Measurements from ENCODE around the gene TSPAN15. TPM values are rescaled to one million over a fixed set of nuclear protein-coding genes. Genes with fewer than 3 reads are reported as not detected.
A peak's percentile ranks its signal among the peaks of the same experiment; 100 is the strongest.

TSPAN15 gene
- polyA plus RNA-seq, 6 donors from 2014 or later: 0.16 TPM; not detected in 5

GRCh38 chr10:69421611-69422308 is 29.5 kb upstream of the TSPAN15 start:
- DNase-seq: no peak
- Mint-ChIP-seq H3K36me3 (no peaks in the 10 kb centered on the region), H3K4me1 (peaks cover 5 to 6% (median 6%) of the 10 kb centered on the region in 3 donors), H3K27me3 (peaks cover 5 to 16% (median 8%) of the 10 kb centered on the region in 3 donors), H3K4me3 (no peak overlapping the region), H3K9me3 (peaks cover 0 to 2% (median 0%) of the 10 kb centered on the region in 7 donors), H3K27ac (no peak overlapping the region)
- ATAC-seq (ENCODE audit: low read depth in 2 of 2): no peak

GRCh38 chr10:69422676-69423075 is 28.6 kb upstream of the TSPAN15 start:
- H3K4me1 Mint-ChIP-seq: peaks cover 5 to 6% (median 6%) of the 10 kb centered on the region in 3 donors
- no peak overlapping the region for H3K4me3 Mint-ChIP-seq
- H3K27ac Mint-ChIP-seq: no peak overlapping the region
- H3K9me3 Mint-ChIP-seq: peaks cover 0 to 2% (median 0%) of the 10 kb centered on the region in 7 donors
- DNase-seq: no peak
- ATAC-seq (ENCODE audit: low read depth in 2 of 2): no peak
- peaks cover 5 to 16% (median 8%) of the 10 kb centered on the region in 3 donors for H3K27me3 Mint-ChIP-seq
- H3K36me3 Mint-ChIP-seq: no peaks in the 10 kb centered on the region

- Mint-ChIP-seq H3K27me3 (peaks cover 1 to 8% (median 8%) of the 10 kb centered on the region in 3 donors), H3K27ac (peak overlapping the region in 1 of 6 donors; percentile 36)
Measured at GRCh38 chr10:69425041-69425440, 26.2 kb upstream of the TSPAN15 start.

GRCh38 chr10:69425511-69426298 is 25.6 kb upstream of the TSPAN15 start:
- Mint-ChIP-seq H3K27me3 (peaks cover 0 to 8% (median 8%) of the 10 kb centered on the region in 3 donors), H3K36me3 (no peaks in the 10 kb centered on the region), H3K27ac (peak overlapping the region in 2 of 6 donors; percentile 23 to 50), H3K4me3 (no peak overlapping the region), H3K4me1 (peaks cover 5 to 6% (median 6%) of the 10 kb centered on the region in 3 donors), H3K9me3 (peaks cover 0 to 2% (median 0%) of the 10 kb centered on the region in 7 donors)
- DNase-seq: no peak
- peak in 1 of 2 donors; percentile 32 for ATAC-seq (ENCODE audit: low read depth in 2 of 2)

More at GRCh38 chr10:69425041-69425440, 26.2 kb upstream of the TSPAN15 start:
- Mint-ChIP-seq H3K36me3 (no peaks in the 10 kb centered on the region), H3K4me1 (peaks cover 5 to 6% (median 6%) of the 10 kb centered on the region in 3 donors), H3K9me3 (peaks cover 0 to 2% (median 0%) of the 10 kb centered on the region in 7 donors), H3K4me3 (no peak overlapping the region)
- no peak for ATAC-seq (ENCODE audit: low read depth in 2 of 2)
- DNase-seq: no peak

- no peaks in the 10 kb centered on the region for H3K36me3 Mint-ChIP-seq
- peak overlapping the region in 2 of 6 donors; percentile 15 to 23 for H3K27ac Mint-ChIP-seq
- peaks cover 5 to 6% (median 6%) of the 10 kb centered on the region in 3 donors for H3K4me1 Mint-ChIP-seq
- H3K9me3 Mint-ChIP-seq: peaks cover 0 to 2% (median 0%) of the 10 kb centered on the region in 7 donors
- peaks cover 0 to 8% (median 8%) of the 10 kb centered on the region in 3 donors for H3K27me3 Mint-ChIP-seq
- peak overlapping the region in 1 of 8 donors; percentile 70 for H3K4me3 Mint-ChIP-seq
- no peak for DNase-seq
- no peak for ATAC-seq (ENCODE audit: low read depth in 2 of 2)
Measured at GRCh38 chr10:69426376-69426727, 24.9 kb upstream of the TSPAN15 start.

GRCh38 chr10:69428165-69428564 is 23.1 kb upstream of the TSPAN15 start:
- no peaks in the 10 kb centered on the region for H3K27me3 Mint-ChIP-seq
- H3K9me3 Mint-ChIP-seq: peaks cover 0 to 2% (median 0%) of the 10 kb centered on the region in 7 donors
- H3K4me1 Mint-ChIP-seq: peaks cover 5 to 6% (median 6%) of the 10 kb centered on the region in 3 donors
- H3K27ac Mint-ChIP-seq: no peak overlapping the region
- no peaks in the 10 kb centered on the region for H3K36me3 Mint-ChIP-seq
- no peak overlapping the region for H3K4me3 Mint-ChIP-seq
- DNase-seq: no peak
- no peak for ATAC-seq (ENCODE audit: low read depth in 2 of 2)

GRCh38 chr10:69434169-69434568 is 17.1 kb upstream of the TSPAN15 start:
- ATAC-seq (ENCODE audit: low read depth in 2 of 2): no peak
- H3K27me3 Mint-ChIP-seq: peaks cover 5 to 28% (median 20%) of the 10 kb centered on the region in 3 donors
- H3K27ac Mint-ChIP-seq: no peak overlapping the region
- H3K4me1 Mint-ChIP-seq: no peaks in the 10 kb centered on the region
- H3K4me3 Mint-ChIP-seq: no peak overlapping the region
- H3K9me3 Mint-ChIP-seq: no peaks in the 10 kb centered on the region
- no peaks in the 10 kb centered on the region for H3K36me3 Mint-ChIP-seq
- no peak for DNase-seq

GRCh38 chr10:69434926-69435325 is 16.3 kb upstream of the TSPAN15 start:
- Mint-ChIP-seq H3K4me1 (no peaks in the 10 kb centered on the region), H3K27me3 (peaks cover 5 to 33% (median 20%) of the 10 kb centered on the region in 3 donors), H3K9me3 (no peaks in the 10 kb centered on the region), H3K27ac (no peak overlapping the region), H3K36me3 (no peaks in the 10 kb centered on the region), H3K4me3 (no peak overlapping the region)
- no peak for DNase-seq
- no peak for ATAC-seq (ENCODE audit: low read depth in 2 of 2)

- ATAC-seq (ENCODE audit: low read depth in 2 of 2) (no peak), DNase-seq (no peak)
Measured at GRCh38 chr10:69435966-69436520, 15.2 kb upstream of the TSPAN15 start.

GRCh38 chr10:69437321-69438259 is 13.7 kb upstream of the TSPAN15 start:
- Mint-ChIP-seq H3K27ac (peak overlapping the region in 2 of 6 donors; percentile 7 to 11), H3K36me3 (no peaks in the 10 kb centered on the region), H3K27me3 (peaks cover 5 to 39% (median 20%) of the 10 kb centered on the region in 3 donors), H3K4me3 (no peak overlapping the region), H3K9me3 (no peaks in the 10 kb centered on the region), H3K4me1 (peaks cover 0 to 3% (median 0%) of the 10 kb centered on the region in 3 donors)
- DNase-seq: no peak
- ATAC-seq (ENCODE audit: low read depth in 2 of 2): no peak

More at GRCh38 chr10:69435966-69436520, 15.2 kb upstream of the TSPAN15 start:
- Mint-ChIP-seq H3K4me1 (no peaks in the 10 kb centered on the region), H3K27ac (no peak overlapping the region), H3K9me3 (no peaks in the 10 kb centered on the region), H3K36me3 (no peaks in the 10 kb centered on the region), H3K27me3 (peaks cover 5 to 33% (median 20%) of the 10 kb centered on the region in 3 donors), H3K4me3 (no peak overlapping the region)

- no peak overlapping the region for H3K4me3 Mint-ChIP-seq
- peaks cover 5 to 39% (median 20%) of the 10 kb centered on the region in 3 donors for H3K27me3 Mint-ChIP-seq
- H3K9me3 Mint-ChIP-seq: no peaks in the 10 kb centered on the region
- H3K36me3 Mint-ChIP-seq: no peaks in the 10 kb centered on the region
- peaks cover 0 to 3% (median 0%) of the 10 kb centered on the region in 3 donors for H3K4me1 Mint-ChIP-seq
- DNase-seq: no peak
- ATAC-seq (ENCODE audit: low read depth in 2 of 2): no peak
- H3K27ac Mint-ChIP-seq: peak overlapping the region in 1 of 6 donors; percentile 1
Measured at GRCh38 chr10:69438536-69439349, 12.5 kb upstream of the TSPAN15 start.

GRCh38 chr10:69439350-69439739 is 11.9 kb upstream of the TSPAN15 start:
- no peak for ATAC-seq (ENCODE audit: low read depth in 2 of 2)
- no peak overlapping the region for H3K27ac Mint-ChIP-seq
- DNase-seq: no peak
- peaks cover 5 to 39% (median 18%) of the 10 kb centered on the region in 3 donors for H3K27me3 Mint-ChIP-seq
- H3K36me3 Mint-ChIP-seq: no peaks in the 10 kb centered on the region
- no peaks in the 10 kb centered on the region for H3K9me3 Mint-ChIP-seq
- peaks cover 0 to 3% (median 0%) of the 10 kb centered on the region in 3 donors for H3K4me1 Mint-ChIP-seq
- H3K4me3 Mint-ChIP-seq: peak overlapping the region in 1 of 8 donors; percentile 29
